GM21717 (cell line): ENCODE results near the gene MOB1B.
A peak's percentile ranks its signal among the peaks of the same experiment; 100 is the strongest.
"Not testable (repeated sequence)": the region's sequence is repeated elsewhere in the genome, so short reads cannot be mapped to it uniquely, and the experiment has no call there.

Experiments used
- ATAC-seq: cut with Tn5 transposase; IDR thresholded peaks from one replicate; pipeline ENCODE4 v1.9.1; 2021; ENCODE audit warnings: mild to moderate bottlenecking, moderate library complexity; ENCODE audit not compliant: unreplicated experiment

Gene MOB1B

DNA sequence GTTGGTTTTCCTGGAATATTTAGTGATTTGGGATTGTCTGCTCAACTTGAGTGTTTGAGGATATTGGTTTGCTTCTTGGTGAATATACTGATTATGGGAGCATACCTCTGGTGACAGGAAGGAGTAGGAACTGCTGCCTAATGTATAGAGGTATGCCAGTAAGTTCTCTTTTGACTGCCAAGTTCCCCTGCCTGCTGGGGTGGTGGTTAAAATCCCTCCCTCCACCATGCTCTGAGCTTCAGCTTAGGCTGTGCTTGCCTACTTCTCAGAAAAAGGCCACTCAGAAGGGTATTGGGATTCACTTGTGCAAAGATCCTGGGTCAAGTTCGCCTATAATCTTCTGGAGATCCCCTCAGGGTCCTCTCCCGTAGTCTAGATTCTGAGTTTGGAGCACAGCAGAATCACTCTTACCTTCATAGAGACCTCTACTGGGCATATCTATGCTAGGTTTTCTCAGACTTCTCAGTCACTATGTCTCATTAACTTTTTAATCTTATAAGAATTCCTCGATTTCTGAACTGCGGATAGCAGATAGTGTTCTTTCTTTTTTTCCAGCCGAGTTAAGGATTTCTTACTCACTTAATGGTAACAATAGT is 46.6 kb downstream of the MOB1B start:
- no peak for ATAC-seq

DNA sequence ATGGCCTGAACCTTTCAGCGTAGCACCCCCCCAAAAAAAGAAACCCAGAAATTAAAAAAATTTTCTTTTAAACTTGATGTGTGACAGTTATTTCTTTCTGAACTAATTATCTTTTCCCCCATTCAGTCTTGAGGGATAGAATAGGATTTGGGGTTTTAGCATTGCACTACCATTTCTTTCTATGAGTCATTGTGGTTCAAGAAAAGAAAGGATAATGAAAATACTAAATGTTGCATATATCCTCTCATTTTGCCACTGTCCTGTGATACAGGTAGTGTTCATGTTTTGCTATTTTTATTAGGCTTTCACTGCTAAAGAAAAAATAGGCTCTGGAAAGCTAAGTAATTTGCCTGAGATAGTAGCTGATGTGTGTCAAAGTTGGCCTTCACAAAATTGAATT is 51.9 kb downstream of the MOB1B start:
- ATAC-seq = no peak

DNA sequence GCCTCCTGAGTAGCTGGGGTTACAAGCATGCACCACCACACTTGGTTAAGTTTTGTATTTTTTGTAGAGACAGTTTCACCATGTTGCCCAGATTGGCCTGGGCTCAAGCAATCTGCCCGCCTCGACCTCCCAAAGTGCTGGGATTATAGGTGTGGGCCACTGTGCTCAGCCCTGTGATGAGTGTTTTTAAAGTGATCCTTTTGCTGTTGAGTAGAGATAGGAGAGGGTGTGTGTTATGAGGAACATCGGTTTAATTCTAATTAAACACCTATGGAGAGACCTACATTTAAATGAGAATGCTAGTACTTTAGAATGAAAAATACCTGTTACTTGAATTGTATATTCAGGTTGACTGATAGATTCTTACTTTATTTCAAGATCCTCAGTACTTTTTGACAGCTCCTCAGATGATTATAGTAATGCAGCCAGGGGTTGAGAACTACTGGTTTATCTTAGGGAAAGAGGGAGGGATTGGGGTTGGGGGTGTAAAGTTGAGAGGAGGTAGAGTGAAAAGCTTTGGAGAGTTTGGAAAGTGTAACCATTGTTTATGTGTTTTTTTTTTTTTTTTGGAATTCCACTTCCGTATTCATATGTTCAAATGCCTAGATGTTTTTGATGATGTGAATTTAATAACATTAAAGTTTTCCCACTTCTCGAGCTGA is 54.5 kb downstream of the MOB1B start:
- ATAC-seq = no peak

DNA sequence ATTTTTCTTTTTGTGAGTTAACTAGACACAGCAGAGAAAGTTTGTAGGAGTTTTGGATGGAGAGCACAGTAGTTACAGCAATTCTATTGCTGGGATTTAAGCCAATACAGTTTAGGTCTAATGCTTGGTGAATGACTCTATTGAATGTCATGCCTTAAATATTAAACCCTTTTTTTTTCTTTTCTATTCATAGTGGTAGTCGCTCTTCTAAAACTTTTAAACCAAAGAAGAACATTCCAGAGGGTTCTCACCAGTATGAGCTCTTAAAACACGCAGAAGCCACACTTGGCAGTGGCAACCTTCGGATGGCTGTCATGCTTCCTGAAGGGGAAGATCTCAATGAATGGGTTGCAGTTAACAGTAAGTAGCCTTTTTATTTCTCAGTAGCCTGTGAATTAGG is 56.5 kb downstream of the MOB1B start:
- no peak for ATAC-seq

DNA sequence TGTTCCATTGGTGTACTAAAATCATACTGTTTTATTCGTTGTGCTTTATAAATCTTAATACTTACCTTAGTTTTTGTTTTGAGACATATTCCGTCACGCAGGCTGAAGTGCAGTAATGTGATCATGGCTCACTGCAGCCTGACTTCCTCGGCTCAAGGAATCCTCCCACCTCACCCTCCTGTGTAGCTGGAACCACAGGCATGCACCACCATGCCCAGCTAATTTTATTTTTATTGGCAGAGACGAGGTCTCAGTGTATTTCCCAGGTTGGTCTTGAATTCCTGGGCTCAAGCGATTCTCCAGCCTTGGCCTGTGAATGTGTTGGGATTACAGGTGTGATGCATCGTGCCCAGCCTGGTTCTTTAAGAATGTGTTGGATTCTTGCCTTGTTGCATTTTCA is 66.9 kb downstream of the MOB1B start:
- ATAC-seq = no peak

DNA sequence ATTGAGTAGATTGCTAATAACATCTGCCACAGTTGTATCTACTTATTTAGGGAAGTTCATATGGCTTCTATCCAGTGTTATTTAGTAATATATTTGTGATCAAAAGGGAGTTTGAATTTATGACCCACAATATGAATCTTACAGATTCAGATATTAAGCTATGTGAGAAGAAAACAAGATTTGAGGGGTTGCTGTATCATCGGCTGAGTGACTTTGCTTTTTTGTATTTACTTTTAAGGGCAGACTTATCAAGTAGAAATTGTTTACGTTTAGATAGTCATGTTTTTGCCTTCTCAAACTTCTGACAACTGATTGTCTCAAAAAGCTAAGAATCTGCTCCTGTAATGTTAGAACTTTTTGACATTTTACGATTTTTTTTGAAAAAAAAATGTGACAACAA is 74.1 kb downstream of the MOB1B start:
- ATAC-seq = no peak

DNA sequence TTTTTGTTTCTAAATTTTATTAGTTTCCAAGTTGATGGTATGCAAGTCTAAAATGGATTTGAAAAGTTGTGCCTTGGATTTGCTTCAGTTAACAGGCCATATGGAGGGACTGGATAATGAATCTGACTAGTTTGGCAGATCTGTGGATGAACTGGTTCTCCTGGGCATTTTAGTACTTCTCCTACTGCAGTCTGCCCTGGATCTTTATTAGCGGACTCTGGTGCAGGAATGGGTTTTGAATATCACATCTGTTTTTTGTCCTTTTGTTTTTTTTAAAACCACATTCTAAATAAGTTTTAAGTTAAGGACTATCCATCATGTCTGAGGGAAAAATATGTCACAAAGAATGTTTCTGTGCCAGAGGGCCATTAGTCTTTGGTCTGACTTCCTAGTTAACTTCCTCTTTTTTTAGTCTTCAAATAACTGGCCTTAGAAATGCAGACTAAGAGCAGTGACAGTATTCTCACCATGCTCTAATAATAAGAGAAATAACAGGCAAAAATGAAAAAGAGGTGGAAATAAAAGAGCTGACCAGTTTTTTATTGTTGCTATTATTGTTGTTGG is 77.4 kb downstream of the MOB1B start:
- no peak for ATAC-seq

DNA sequence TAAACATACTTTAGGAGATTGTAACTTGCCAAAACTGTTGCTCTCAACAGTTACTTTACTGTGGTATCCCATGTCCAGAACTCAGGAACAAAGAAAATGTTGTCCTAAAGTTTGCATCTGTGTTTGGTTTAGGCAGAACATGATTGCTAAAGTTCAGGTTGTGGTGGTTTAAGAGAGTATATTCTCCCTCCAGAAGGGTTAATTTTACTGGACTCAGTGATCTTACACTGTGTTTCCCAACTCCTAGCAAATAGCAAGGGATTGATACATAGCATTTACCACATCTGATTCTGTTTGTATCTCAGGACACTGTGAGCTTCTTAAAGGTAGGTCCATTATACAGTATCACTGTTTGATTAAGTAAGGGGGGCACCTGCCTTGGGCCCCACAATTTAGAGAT is 78.0 kb downstream of the MOB1B start:
- ATAC-seq = no peak

DNA sequence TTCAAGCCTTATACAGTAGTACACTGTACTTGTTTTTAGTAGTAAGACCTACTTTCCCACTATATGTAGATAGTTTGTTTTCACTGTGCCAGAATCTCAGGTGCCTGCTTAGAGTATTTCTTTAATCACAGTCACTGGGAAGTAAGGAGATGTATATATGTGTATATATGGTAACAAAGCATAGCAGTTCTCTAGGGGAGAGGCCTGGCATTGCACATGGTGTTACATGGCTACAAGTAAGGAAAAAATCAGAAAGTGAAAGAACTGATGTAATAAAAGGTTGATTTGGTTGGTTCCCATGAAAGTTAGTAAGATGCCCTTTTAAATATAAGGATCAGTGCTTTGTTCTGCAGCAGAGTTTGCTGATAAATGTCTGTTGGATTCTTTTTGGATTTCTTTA is 81.9 kb downstream of the MOB1B start:
- ATAC-seq = no peak

DNA sequence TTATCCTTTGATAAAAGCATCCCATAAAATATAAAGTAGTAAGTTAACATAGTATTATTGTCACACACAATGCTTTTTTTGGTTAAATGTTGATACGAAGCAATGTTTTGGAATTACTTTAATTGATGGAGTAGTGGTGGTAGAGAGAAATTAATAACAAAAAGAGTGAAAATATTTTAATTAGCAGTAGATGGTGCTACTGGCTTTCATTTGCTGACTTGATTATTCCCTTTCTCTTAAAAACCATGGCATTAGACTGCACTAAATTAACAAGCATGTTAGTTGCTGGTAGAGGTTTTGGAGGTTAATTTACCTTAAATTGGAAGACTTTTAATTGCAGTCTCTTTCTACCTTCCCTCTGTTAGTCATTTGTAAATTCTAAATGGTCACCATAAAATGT is 82.4 kb downstream of the MOB1B start:
- no peak for ATAC-seq

DNA sequence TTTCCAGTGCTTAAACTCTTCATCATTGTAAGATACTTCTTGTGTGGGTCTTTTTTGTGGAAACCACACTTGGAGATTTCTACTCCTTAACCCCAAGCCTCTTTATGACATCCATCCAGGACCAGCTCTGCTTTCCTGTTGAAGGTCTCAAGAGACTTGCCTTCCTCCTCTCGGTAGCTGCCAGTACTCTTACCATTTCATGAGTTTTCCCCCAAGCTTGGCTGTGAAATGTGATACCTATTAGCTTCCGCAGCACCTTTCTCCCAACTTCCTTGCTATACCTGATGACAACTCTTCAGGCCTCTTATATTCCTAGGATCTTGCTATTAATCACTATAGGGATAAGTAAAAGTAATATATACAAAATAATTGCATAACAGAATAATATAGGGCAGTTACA is 89.4 kb downstream of the MOB1B start:
- no peak for ATAC-seq

DNA sequence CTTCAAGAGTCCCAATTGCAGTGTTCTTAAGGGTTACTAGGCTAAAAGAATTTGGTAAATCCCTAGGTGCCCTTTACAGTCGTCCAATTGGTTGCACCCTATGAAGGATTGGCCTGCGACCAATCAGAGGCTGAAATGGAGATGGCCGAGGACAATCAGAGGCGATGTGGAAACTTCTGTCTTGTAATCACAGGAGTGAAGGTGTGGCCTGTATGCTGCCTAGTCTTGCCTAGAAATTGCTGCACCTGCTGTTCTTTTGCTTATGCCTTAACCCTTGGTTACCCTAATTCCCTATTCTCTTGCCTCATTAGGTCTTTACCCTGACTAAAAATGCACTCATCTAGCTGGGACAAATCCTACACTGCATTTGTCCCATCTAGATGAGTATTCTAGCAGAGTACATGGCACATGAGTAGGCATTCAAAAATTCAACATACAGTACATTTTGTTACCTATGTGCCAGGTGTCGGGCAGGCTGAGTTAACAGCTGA is 90.3 kb downstream of the MOB1B start:
- ATAC-seq = no peak

DNA sequence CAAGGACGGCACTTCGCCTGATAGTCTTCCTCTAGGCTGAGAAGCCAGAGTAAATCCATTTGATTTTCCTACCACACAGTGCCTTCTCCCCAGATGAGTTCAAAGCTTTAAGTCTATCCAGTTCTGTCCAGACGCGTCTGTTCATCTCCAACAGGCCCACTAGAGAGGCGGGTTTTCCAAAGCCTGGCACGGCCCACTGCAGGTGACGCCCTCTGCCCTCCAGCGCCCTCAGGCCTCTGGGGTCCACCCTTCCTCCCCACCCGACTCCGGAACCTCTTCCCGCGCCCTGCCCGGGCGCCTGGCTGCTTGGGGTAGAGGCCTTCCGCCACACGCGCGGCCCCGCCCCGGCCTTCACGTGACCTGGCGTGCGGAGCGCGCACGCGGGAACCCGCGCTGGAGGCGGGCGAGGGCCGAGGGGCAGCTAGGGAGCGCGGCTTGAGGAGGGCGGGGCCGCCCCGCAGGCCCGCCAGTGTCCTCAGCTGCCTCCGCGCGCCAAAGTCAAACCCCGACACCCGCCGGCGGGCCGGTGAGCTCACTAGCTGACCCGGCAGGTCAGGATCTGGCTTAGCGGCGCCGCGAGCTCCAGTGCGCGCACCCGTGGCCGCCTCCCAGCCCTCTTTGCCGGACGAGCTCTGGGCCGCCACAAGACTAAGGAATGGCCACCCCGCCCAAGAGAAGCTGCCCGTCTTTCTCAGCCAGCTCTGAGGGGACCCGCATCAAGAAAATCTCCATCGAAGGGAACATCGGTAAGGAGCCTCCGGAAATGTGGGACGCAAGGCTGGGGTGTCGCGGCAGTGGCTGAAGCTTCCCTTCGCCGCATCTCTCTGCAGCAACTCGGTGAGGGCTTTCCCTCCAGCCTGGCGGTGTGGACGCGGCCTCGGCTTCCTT is 91.3 kb downstream of the MOB1B start, which contains the start of gene DCK:
TSS of gene DCK (plus strand) at position 469 of the 888 bp plus-strand sequence. CDS start at position 656, 187 bp downstream.
- peak; percentile 81 for ATAC-seq

DNA sequence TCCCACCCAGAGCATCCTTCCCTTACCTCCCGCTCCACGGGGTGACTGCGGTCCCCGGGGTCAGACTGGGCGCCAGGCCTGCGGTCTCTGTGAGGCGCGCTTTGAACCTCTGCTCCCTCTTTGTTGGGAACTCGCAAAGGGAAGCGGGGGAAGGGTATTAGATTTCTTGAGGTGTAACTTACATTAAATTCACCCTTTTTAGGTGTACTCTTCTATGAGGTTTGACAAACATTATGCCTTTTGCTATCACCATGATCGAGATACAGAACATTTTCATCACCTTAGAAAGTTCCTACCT is 91.8 kb downstream of the MOB1B start:
- ATAC-seq = no peak

DNA sequence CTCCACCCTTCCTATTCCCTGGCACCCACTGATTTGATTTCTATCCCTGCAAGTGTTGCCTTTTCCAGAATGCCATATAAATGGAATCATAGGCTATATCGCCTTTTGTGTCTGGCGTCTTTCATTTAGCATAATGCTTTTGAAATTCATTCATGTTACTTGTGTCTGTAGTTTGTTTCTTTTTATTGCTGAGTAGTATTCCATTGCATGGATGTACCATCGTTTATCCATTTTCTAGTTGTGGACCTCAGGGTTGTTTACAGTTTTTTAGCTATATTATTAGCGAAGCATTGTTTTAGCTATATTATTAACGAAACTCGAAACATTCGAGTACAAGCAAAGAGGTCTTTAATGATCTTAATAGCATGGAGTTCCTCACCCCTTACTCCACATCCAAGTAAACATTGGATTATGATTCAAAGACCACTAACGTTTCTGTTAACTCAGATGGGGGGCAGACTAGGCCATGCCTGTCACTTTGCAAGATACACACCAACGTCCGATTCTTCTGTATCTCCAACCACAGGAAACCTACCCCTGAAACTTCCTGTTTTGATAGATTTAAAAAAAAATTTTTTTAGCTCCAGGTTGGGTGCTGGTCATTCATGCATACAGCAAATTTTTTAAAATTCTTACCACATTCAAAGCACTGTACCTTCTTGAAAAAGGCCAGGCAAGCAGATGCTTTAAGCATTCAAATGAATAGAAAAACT is 92.4 kb downstream of the MOB1B start:
- ATAC-seq = peak; percentile 45

DNA sequence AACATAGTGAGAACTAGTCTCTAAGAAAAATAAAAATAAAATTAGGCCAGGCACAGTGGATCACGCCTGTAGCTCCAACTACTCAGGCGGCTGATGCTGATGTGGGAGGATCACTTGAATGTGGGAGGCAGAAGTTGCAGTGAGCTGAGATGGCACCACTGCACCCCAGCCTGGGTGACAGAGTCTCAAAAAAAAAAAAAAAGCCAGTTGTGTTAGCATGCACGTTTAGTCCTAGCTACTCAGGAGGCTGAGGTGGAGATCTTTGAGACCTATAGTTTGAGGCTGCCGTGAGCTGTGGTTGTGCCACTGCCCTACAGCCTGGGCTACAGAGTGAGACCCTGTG is 93.8 kb downstream of the MOB1B start:
- no peak for ATAC-seq

DNA sequence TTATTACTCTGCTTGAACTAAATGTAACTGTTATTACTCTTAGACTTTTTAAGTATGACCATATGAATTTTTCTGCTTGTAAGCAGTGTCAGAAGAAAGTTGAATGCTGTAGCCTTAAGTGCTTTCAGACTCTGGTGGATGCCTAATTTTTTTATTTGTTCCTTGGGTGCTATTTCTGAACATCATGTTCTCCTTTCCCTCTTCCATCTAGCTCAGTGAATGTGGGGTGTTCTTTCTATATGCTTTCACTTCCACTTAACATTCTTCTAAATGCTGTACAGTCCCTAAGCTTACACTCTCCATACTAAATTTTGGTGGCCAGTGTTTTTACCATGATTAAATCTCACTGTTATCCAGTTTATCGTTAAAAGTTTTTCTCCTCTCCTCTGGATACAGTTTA is 94.9 kb downstream of the MOB1B start:
- ATAC-seq = no peak

DNA sequence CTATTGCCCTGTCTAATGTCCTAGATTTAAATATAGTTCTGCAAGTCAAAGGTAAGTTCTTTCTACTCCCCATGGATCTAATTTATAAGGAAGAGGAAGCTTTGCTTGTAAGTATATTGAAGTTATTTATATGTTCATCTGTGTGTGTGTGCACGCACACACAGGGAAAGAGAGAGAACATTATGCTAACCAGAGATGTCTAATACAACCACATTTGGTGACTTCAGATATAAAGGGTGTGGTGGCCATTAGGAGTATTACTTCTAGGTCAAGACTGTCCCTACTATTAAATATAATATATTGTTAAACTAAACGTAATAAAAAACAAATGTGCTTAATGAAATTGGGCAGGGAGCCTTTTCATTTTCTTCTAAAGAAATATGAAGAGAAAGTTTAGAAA is 95.4 kb downstream of the MOB1B start:
- ATAC-seq = no peak

DNA sequence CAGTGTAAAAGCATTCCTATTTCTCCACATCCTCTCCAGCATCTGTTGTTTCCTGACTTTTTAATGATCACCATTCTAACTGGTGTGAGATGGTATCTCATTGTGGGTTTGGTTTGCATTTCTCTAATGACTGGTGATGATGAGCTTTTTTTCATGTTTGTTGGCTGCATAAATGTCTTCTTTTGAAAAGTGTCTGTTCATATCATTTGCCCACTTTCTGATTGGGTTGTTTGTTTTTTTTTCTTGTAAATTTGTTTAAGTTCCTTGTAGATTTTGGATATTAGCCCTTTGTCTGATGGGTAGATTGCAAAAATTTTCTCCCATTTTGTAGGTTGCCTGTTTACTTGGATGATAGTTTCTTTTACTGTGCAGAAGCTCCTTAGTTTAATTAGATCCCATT is 97.5 kb downstream of the MOB1B start:
- not testable (repeated sequence) for ATAC-seq

DNA sequence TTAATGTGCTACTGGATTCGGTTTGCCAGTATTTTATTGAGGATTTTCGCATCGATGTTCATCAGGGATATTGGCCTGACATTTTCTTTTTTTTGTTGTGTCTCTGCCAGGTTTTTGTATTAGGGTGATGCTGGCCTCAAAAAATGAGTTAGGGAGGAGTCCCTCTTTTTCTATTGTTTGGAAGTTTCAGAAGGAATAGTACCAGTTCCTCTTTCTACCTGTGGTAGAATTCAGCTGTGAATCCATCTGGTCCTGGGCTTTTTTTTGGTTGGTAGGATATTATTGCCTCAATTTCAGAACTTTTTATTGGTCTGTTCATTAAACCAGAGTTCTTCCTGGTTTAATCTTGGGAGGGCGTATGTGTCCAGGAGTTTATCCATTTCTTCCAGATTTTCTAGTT is 99.2 kb downstream of the MOB1B start:
- not testable (repeated sequence) for ATAC-seq

DNA sequence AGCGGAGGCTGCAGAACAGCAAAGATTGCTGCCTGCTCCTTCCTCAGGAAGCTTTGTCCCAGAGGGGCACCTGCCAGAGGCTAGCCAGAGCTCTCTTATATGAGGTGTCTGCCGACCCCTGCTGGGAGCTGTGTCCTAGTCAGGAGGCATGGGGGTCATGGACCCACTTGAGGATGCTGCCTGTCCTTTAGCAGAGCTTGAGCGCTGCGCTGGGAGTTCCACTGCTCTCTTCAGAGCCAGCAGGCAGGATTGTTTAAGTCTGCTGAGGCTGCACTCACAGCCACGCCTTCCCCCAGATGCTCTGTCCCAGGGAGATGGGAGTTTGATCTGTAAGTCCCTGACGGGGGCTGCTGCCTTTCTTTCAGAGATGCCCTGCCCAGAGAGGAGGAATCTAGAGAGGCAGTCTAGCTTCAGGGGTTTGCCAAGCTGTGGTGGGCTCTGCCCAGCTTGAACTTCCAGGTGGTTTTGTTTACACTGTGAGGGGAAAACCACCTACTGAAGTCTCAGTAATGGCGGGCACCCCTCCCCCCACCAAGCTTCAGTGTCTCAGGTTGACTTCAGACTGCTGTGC is 102.2 kb downstream of the MOB1B start:
- ATAC-seq = no peak
